Parathyroid adenoma (tissue), 2 donors: ENCODE measurements around the gene SLC19A2.

ENCODE experiments used
- H2AFZ ChIP-seq: fragments of 300-600 bp; sonication (generic); one replicate; pipeline ENCODE4 v1.7.0; 2017; ENCODE audit warnings: antibody characterized with exemption, mild to moderate bottlenecking
- H3K27ac ChIP-seq: fragments of 300-600 bp; sonication (generic); one replicate; pipeline ENCODE4 v1.7.0; 2017
- H3K27me3 ChIP-seq: fragments of 300-600 bp; sonication (generic); one replicate; pipeline ENCODE4 v1.7.0; 2017; ENCODE audit warnings: low read length; ENCODE audit not compliant: control insufficient read depth, insufficient read depth
- H3K36me3 ChIP-seq: fragments of 300-600 bp; sonication (generic); one replicate; pipeline ENCODE4 v1.7.0; 2017; ENCODE audit warnings: low read length; ENCODE audit not compliant: control insufficient read depth, insufficient read depth
- H3K4me1 ChIP-seq: fragments of 300-600 bp; sonication (generic); one replicate; pipeline ENCODE4 v1.7.0; 2017; ENCODE audit warnings: control low read depth
- H3K4me2 ChIP-seq: fragments of 300-600 bp; sonication (generic); one replicate; pipeline ENCODE4 v1.7.0; 2017; ENCODE audit warnings: low read length
- H3K4me3 ChIP-seq: fragments of 300-600 bp; sonication (generic); one replicate; pipeline ENCODE4 v1.7.0; 2017; ENCODE audit warnings: low read depth, low read length
- H3K79me2 ChIP-seq: fragments of 300-600 bp; sonication (generic); one replicate; pipeline ENCODE4 v1.7.0; 2017; ENCODE audit warnings: control low read depth
- H3K9ac ChIP-seq: fragments of 300-600 bp; sonication (generic); one replicate; pipeline ENCODE4 v1.7.0; 2017; ENCODE audit warnings: mild to moderate bottlenecking
- H3K9me3 ChIP-seq: fragments of 300-600 bp; sonication (generic); one replicate; pipeline ENCODE4 v1.7.0; 2017; ENCODE audit warnings: low read length; ENCODE audit not compliant: control insufficient read depth
- CTCF ChIP-seq: fragments of 300-600 bp; sonication (generic); IDR thresholded peaks from one replicate; pipeline ENCODE4 v1.7.0; 2017; ENCODE audit warnings: antibody characterized with exemption, mild to moderate bottlenecking
- donor health status: primary hyperparathyroidism.

SLC19A2 gene

GRCh38 chr1:169528215-169529067 is 42.7 kb upstream of the SLC19A2 start:
- H3K36me3 ChIP-seq = no peaks in the 10 kb centered on the region
- no peak for TF ChIP-seq CTCF
- H3K9ac ChIP-seq = no peak overlapping the region
- H3K27ac ChIP-seq = peak overlapping the region; percentile 74
- no peaks in the 10 kb centered on the region for H3K27me3 ChIP-seq
- H3K79me2 ChIP-seq = no peaks in the 10 kb centered on the region
- peak overlapping the region; percentile 60 for H3K4me3 ChIP-seq
- H2AFZ ChIP-seq = peak overlapping the region; percentile 63
- H3K4me2 ChIP-seq = peak overlapping the region; percentile 79
- H3K4me1 ChIP-seq = peaks cover 6% of the 10 kb centered on the region
- H3K9me3 ChIP-seq = no peaks in the 10 kb centered on the region

- Histone ChIP-seq H3K4me1 (peaks cover 6% of the 10 kb centered on the region), H3K36me3 (no peaks in the 10 kb centered on the region), H3K4me3 (peak overlapping the region; percentile 60), H3K27ac (peak overlapping the region; percentile 74), H3K9me3 (no peaks in the 10 kb centered on the region), H3K27me3 (no peaks in the 10 kb centered on the region), H3K79me2 (no peaks in the 10 kb centered on the region), H3K4me2 (peak overlapping the region; percentile 79), H2AFZ (peak overlapping the region; percentile 63), H3K9ac (no peak overlapping the region)
- TF ChIP-seq CTCF = no peak
Observed at GRCh38 chr1:169527451-169528214, 41.9 kb upstream of the SLC19A2 start.

- no peak overlapping the region for H2AFZ ChIP-seq
- H3K4me1 ChIP-seq = peaks cover 6% of the 10 kb centered on the region
- no peak for TF ChIP-seq CTCF
- no peaks in the 10 kb centered on the region for H3K27me3 ChIP-seq
- H3K4me3 ChIP-seq = no peak overlapping the region
- no peaks in the 10 kb centered on the region for H3K36me3 ChIP-seq
- H3K9ac ChIP-seq = no peak overlapping the region
- no peak overlapping the region for H3K27ac ChIP-seq
- no peak overlapping the region for H3K4me2 ChIP-seq
- H3K79me2 ChIP-seq = no peaks in the 10 kb centered on the region
- no peaks in the 10 kb centered on the region for H3K9me3 ChIP-seq
Observed at GRCh38 chr1:169527001-169527400, 41.3 kb upstream of the SLC19A2 start.

GRCh38 chr1:169526120-169526832 is 40.5 kb upstream of the SLC19A2 start:
- Histone ChIP-seq H3K27me3 (no peaks in the 10 kb centered on the region), H3K9me3 (no peaks in the 10 kb centered on the region), H2AFZ (no peak overlapping the region), H3K27ac (no peak overlapping the region), H3K4me2 (no peak overlapping the region), H3K4me3 (no peak overlapping the region), H3K4me1 (peaks cover 6% of the 10 kb centered on the region), H3K9ac (no peak overlapping the region), H3K79me2 (no peaks in the 10 kb centered on the region), H3K36me3 (no peaks in the 10 kb centered on the region)
- TF ChIP-seq CTCF = no peak
